Bronchial epithelial cell (primary cell): ENCODE measurements around the gene ADGRF4. TPM values are rescaled to one million over a fixed set of nuclear protein-coding genes. Genes with fewer than 3 reads are reported as not detected.

Source experiments
- DNase-seq: peaks from one replicate; pipeline ENCODE4 v3.0.0-alpha.2; 2010; ENCODE audit warnings: low read depth
- FAIRE-seq: peaks from 2 replicates; lab custom pipeline; 2011; peaks lifted over from hg19 to GRCh38; lab: Jason Lieb, UNC
- H3K27me3 ChIP-seq: 2 replicates; pipeline ENCODE4 v1.5.1; 2011; ENCODE audit warnings: low read length; ENCODE audit not compliant: control insufficient read depth, insufficient read depth
- H3K36me3 ChIP-seq: 2 replicates; pipeline ENCODE4 v1.5.1; 2011; ENCODE audit warnings: low read length; ENCODE audit not compliant: control insufficient read depth, insufficient read depth
- H3K4me3 ChIP-seq: 2 replicates; pipeline ENCODE4 v1.5.1; 2011; ENCODE audit warnings: mild to moderate bottlenecking, low read depth, low read length, control low read depth
- CTCF ChIP-seq: IDR thresholded peaks from 2 replicates; pipeline ENCODE4 v1.5.1; 2011; ENCODE audit warnings: mild to moderate bottlenecking, moderate library complexity, low read length, control low read depth, inconsistent platforms; ENCODE audit not compliant: insufficient read depth, severe bottlenecking
- total RNA-seq: library from RNA; depleted of rRNA; stranded (reverse); fragments of >200 nt; gene quantifications from 2 replicates; pipeline ENCODE4 v1.2.1, GENCODE V29; 2014

Gene ADGRF4
- total RNA-seq, 1 donor from 2014 or later, result 17.9 TPM

GRCh38 chr6:47752801-47753200 lies 54.4 kb downstream of the ADGRF4 start:
- FAIRE-seq (no peak), DNase-seq (no peak)
- TF ChIP-seq CTCF, result no peak
- H3K27me3 ChIP-seq, result no peaks in the 10 kb centered on the region
- H3K4me3 ChIP-seq, result no peak overlapping the region
- H3K36me3 ChIP-seq, result no peaks in the 10 kb centered on the region

GRCh38 chr6:47759364-47759763 lies 61.0 kb downstream of the ADGRF4 start:
- peak; percentile 59 for DNase-seq
- TF ChIP-seq CTCF, result no peak
- FAIRE-seq, result no peak

GRCh38 chr6:47762502-47762901 lies 64.1 kb downstream of the ADGRF4 start:
- no peaks in the 10 kb centered on the region for H3K36me3 ChIP-seq
- H3K4me3 ChIP-seq, result no peak overlapping the region
- FAIRE-seq (no peak), DNase-seq (no peak)
- no peaks in the 10 kb centered on the region for H3K27me3 ChIP-seq
- TF ChIP-seq CTCF, result no peak

More at GRCh38 chr6:47759364-47759763, 61.0 kb downstream of the ADGRF4 start:
- Histone ChIP-seq H3K4me3 (no peak overlapping the region), H3K36me3 (no peaks in the 10 kb centered on the region), H3K27me3 (no peaks in the 10 kb centered on the region)

GRCh38 chr6:47766445-47766844 lies 68.1 kb downstream of the ADGRF4 start:
- TF ChIP-seq CTCF, result no peak
- no peaks in the 10 kb centered on the region for H3K36me3 ChIP-seq
- no peak overlapping the region for H3K4me3 ChIP-seq
- no peak for DNase-seq
- no peaks in the 10 kb centered on the region for H3K27me3 ChIP-seq
- FAIRE-seq, result no peak

- Histone ChIP-seq H3K36me3 (no peaks in the 10 kb centered on the region), H3K27me3 (no peaks in the 10 kb centered on the region), H3K4me3 (no peak overlapping the region)
- no peak for TF ChIP-seq CTCF
- DNase-seq (no peak), FAIRE-seq (no peak)
These were observed 68.7 kb downstream of the ADGRF4 start for GRCh38 chr6:47767102-47767501.

GRCh38 chr6:47769982-47770381 lies 71.6 kb downstream of the ADGRF4 start:
- Histone ChIP-seq H3K27me3 (no peaks in the 10 kb centered on the region), H3K4me3 (no peak overlapping the region), H3K36me3 (no peaks in the 10 kb centered on the region)
- peak; percentile 18 for DNase-seq
- TF ChIP-seq CTCF, result no peak
- FAIRE-seq, result no peak
